Measurements from ENCODE around the gene ALPK1.
"Not testable (repeated sequence)": the region's sequence is repeated elsewhere in the genome, so short reads cannot be mapped to it uniquely, and the experiment has no call there.

The ALPK1 gene

DNA sequence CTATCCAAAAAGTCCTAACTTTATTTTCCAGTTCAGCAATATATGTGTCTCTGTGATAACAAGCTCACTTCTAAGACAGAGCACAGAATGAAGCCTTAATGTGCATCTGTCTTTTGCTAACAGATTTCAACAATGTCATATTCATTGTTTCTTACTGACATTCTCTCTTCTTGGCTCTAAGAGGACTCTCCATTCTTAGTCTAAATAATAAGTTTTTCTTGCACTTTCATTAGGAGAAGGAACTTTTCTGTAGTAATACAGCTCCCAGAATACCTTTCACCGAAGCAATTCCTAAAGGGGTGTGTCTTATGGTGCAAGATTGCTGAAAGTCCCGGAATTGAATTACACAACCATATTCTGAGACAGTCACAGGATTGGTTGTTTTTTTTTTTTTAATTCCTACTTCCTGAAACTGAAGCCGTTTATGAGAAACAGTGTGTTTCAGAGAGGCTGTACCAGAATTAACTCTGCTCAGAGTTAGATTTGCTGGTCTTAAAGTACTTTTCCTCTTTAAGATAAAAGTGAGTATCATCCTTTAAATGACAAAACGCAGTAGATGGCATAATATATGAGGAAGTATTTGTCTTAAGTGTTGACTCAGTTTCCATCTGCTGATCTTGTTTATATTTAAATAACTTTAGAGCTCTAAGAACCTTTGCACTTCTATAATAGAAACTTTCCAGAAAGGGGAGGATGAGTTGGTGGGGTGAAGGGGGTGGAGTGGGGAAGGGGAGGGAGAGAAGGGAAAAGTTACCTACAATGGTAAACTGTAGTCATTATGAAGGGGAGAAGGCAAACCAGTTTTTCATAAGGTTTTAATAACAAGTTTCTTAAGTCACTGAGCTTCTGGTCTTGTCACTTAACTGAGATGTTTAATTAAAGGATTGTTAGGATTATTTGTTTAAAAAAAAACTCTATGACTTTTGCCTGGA lies at the start of gene ALPK1:
Gene ALPK1 (plus strand): TSS at position 421 of the 932 bp plus-strand sequence.
- no peak for DNase-seq

DNA sequence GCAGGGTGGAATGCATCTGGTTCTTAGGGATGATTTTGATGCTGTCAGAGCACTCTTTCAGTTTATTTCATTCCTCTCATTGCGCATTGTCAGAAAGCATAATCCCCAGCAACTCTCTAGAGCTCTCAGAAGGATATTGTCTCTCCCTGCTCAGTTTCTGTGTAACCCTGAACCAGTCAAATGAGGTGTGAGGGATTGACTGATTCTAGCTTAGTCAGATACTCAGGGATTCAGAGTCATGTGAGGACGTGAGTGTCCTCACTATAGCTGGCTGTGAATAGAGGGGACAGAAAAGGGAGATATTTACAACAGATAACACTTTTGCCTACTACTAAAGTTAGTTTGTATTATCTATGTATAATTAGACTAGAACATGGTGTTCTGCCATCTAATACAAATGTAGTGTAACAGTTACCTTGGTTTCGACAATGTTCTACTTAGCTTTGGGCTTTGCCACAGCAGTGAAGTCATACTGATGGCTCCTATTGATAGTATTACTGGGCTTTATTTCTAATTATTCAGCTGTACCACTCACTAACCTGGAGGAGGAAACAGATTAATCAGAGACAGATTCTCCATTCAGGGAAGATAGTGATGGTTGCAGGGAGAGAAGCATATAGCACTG lies 46.0 kb upstream of the ALPK1 start:
- DNase-seq: no peak

DNA sequence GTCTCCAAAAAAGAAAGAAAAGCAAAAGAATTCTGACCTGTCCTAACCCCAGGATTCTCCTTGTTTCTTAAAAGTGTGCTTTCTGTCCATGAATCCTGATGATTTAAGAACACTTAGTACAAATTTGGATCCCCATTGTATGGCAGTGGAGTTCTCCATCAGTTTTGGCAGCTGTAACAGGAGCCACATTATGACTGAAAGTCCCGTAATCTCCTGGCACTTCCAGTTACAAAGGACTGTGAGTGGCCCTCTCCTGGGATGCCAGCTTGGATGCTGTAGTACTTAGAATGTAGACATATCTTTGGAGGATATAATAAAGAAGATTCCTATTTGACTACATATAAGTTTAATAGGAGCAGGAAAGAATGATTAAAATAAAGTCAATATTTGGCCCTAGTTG lies 44.9 kb upstream of the ALPK1 start:
- DNase-seq: no peak

DNA sequence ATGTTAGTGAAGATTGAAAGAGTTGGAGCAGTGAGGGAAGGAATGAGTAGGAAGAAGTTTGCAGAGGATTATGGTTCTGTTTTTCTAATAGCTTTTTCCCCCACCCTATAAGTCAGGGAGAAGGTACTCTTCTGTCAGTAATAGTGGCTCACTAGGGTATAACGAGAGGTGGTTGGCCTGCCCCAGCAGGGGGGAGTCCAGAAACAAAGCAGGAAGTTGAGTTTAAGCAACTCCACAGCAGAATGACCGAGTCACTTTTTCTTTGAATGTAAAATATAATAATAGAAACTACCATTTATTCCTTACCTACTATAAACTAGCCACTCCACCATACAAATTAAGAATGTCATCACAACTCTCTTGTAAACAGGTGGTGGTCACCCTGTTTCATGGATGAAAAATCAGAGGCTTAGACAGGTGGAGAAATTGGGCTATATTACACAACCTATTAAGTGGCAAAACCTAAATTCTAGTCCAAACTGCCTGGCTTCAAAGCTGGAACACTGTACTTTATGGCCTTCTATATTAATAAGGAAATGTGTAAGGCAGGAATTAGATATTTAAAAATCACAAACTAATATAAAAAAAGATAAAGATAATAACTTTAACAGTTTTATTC lies 43.7 kb upstream of the ALPK1 start:
- DNase-seq: no peak

DNA sequence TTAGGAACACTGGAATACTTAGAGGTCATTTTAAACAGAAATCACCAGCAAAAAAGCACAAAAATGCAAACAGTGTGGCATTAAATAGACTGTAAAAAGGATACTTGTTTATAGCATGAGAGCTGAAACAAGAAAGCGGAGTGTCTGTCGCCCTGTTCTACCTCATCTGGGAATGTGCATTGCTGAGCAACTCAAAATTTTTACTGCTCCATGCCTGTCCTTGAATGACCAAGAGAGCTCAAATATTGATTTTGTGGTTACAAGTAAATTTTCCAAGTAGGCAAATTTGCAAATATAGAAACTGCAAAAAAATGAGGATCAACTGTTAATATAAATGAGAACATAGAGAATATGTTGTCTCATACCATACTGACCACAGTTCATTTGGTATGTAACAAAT lies 40.1 kb upstream of the ALPK1 start:
- DNase-seq: no peak

DNA sequence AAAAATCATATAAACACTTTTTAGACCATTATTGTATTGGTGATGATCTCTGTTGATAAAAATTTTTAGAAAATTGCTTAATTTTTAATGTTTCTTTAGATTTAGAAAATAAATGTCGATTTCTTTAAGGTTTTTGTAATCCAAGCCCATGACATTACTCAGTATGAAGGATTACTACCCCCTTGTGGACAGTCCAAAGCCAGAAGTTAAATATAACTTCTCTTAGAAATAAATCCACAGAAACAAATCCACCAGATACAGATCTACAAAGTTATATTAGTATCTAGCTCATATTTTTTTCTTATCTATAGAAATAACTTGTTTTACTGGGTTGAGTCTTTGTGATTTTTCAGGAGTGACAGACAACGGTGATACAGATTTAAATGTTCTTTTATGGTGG lies 30.3 kb upstream of the ALPK1 start:
- DNase-seq: no peak

DNA sequence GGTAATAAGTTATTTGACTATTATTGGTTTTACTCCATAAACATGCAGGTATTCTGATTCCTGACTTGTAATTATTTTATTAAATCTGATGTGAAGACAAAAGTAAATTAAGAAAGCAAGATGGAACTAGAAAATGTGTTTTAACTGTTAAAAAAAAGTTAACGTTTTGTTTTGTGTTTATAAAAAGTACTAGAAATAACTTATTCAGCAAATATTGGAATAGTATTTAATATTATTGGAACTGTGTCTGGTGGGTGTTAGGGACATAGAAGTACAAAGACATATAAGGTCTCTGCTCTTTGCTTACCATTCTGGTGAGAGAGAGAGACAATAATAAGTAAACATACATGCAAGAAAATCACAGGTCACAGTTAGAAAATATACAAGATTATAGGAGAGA lies 27.1 kb upstream of the ALPK1 start:
- DNase-seq: no peak

DNA sequence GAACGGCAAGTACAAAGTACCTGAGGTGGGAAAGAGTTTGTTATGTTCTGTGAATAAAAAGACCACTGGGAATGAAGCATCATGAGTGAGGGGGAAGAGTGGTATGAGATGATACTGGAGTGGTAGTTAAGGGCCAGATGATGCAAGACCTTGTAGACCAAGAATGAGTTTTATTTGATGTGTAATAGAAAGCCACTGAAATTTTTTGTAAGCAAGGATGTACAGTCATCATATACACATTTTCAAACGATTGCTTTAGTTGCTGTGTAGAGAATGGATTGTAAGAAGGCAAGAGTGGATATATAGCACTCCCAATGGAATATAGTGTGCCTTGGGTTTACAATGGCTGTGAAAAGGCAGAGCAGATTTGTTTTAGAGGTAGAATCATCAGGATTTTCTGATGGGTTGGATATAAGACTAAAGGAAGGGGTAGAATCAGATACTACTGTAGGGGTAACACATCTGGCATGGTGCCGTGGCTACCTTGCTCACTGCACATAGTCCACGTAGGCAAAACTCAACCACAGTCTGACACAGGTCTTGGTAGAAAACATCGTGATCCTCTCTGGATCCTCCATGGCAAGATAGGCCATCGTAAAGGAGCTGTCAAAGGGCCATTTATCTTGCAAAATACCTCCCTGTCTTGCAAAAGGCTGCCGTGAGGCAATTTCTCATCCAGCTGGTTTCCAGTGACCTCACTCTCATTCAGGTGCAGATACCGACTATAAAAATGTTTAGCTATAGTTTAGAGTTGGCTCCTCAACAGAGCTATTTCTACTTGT lies 26.3 kb upstream of the ALPK1 start:
- DNase-seq: no peak

DNA sequence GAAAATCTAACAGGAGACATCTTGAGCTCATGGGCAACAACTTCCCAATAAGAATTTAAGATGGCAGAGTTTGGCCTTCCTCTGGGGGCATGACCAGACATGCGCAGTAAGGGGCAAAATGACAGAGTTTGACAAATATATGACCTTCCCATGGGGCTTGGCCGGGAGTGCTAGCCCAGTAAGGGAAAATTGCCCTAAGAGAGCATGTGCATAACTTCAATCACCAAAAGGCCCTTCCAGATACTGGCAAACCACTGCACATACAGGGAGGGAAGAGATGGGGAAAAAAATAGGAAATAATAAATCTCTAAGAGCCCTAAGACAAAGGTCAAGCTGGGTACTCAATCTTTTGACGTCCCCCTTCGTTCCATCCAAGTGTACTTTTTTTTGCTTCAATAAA lies 24.9 kb upstream of the ALPK1 start:
- DNase-seq: no peak

DNA sequence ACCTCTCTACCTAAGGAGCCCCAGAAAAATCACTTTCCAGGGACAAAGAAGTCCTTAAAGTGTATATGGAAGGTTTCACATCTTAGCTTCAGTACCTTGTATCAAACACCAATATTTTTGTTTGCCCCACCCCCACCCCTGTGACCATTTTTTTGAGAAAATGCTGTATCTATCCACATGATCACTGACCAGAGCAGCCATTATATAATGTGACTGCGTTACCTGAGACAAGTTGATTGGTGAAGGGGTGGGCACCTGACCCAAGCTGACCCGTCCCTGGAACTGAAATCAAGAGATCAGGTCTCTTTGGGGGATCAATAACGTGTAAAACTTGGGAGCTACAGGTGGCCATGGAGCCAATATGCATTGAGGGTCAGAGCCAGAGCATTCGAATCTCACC lies 22.2 kb upstream of the ALPK1 start:
- no peak for DNase-seq

DNA sequence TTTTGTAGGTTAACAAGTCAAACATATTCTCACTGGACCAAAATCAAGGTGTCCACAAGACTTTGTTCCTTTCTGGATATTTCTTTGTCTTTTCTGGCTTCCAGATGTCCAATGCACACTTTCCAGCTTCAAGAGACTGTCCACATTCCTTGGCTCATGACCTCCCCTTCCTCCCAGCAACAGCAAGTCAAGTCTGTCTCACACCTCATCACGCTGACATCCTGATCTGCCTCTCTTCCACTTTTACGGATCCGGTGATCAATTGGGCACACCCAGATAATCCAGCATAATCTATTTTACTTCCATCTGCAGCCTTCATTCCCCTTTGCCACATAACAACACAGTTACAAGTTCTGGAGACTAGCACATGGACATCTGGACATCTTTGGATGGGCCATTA lies 21.1 kb upstream of the ALPK1 start:
- no peak for DNase-seq

DNA sequence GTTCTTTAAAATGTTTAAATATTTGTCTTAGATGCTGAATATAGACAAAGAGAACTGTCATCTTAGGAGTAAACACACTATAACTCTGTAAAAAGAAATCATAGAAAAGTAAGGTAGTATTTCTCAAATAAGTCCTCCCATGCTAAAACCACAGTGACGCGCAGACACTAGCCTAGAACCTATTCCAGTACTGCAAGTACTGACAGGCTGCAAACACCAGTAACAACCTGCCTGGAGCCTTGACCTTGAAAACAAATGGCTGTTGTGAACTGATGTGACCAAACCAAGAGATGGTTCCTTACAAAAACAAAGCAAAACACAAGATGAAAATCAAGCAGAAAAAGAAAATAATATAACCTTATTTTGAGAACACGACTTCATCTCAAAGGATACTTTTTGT lies 19.9 kb upstream of the ALPK1 start:
- DNase-seq: no peak

DNA sequence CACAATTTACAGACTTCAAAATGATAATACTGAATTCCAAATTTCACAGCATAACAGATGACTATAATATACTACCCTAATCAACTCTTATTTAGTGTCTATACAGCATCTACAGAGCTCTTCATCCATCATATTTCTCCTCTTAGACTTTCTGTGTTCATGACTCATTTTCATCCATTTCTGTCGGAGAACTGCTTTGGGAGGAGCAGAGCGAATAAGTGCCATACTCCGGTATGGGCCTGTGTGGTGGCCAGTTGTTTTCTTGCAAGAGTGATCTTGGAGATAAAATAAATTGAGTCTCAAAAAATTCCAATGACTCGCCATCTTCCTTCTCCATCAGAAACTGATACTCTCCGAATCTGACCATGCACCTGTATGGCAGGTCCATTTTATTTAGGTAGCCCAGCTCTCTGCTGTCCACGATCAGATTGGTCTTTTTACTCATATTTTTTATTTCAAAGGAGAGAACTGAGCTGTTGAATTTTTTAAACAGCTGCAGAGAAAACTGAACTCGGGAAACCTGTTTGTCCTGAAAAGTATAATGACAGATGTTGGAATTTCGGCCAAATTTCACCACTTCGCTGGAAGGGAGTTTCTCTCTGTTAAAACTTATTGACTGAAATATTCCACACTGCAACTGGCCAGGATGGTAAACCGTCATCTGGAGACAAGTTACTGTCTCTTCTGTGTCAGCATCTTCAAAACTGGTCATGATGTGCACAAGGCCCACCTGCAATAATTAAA lies 19.3 kb upstream of the ALPK1 start:
- no peak for DNase-seq

DNA sequence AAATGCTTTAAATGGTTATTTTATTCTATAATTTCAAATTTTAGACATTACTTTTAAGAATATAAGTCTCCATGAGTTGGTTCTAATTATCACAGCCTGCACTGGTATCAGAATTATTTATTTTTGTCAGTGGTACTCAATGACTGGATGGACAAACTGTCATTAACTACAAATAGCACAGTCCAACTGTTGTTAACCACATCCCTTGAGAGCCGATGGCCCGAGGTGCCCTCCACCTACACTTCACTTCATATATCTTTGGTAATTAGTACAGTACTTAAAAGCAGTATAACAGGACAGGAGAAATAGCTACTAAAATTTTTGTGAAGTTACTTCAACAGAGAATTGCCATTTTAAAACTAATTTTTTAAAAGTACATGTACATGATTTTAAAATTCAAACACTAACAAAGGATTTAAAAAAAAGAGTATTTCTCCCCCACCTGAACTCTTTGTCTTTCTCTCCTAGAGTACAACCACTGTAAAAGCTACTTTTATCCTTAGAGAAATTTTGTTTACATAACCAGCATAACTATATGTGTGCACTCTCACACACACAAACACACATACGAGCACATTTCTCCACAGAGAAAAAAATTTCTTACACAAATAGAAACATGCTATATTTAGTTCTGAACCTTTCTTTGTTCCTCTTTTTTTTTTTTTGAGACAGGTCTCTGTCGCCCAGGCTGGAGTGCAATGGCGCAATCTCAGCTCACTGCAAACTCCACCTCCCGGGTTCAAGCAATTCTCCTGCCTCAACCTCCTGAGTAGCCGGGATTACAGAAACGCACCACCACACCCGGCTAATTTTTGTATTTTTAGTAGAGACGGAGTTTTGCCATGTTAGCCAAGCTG lies 17.9 kb upstream of the ALPK1 start:
- DNase-seq: no peak

DNA sequence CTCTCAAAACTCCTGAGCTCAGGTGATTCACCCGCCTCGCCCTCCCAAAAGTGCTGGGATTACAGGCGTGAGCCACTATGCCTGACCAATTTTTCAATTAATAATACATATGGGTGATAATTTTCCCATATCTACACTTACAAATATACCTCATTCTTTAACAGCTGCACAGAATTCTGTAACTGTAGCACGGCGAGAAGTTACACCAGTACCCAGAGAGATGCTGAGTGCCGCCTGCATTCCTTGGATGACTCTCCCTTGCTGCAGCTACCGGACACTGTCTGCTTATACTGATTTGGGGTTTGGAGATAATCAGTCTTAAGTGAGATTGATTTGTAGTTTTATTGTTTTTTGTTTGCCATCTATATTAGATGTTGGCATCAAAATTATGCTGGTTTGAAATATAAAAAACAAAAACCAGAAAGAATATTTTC lies 17.3 kb upstream of the ALPK1 start:
- no peak for DNase-seq

DNA sequence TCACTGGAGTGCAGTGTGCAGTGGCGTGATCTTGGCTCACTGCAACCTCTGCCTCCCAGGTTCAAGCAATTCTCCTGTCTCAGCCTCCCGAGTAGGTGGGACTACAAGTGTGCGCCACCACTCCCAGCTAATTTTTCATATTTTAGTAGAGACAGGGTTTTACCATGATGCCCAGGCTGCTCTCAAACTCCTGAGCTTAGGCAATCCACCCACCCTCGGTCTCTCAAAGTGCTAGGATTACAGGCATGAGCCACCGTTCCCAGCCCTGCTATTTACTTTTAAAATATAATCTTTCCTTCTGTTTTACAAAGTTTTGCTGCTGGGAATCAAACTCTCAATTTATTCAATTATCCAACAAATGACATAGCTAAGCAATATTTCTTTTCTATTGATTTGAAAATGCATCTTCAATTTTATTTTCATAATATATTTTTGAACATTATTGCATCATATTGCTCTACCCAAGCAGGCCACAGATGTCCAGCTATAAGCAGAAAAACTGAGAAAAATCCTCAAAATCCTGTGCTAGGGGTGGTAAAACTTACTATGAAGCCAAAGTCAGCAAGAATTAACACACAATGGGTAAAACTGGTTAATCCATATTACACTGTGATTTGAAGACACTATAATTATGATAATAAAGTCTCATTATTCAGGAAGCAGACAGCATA lies 16.6 kb upstream of the ALPK1 start:
- DNase-seq: no peak

DNA sequence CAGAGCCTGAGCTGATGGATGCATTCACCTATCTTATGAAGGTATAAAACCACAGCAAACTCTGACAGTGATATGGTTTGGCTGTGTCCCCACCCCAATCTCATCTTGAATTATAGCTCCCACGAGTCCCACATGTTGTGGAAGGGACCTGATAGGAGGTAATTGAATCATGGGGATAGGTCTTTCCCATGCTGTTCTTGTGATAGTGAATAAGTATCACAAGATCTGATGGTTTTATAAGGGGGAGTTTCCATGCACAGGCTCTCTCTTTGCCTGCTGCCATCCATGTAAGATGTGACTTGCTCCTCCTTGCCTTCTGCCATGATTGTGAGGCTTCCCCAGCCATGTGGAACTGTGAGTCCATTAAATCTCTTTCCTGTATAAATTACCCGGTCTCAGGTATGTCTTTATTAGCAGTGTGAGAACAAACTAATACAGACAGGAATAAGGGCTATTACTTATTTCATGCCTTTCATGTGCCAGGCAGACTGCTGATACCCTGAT lies 15.2 kb upstream of the ALPK1 start:
- not testable (repeated sequence) for DNase-seq

DNA sequence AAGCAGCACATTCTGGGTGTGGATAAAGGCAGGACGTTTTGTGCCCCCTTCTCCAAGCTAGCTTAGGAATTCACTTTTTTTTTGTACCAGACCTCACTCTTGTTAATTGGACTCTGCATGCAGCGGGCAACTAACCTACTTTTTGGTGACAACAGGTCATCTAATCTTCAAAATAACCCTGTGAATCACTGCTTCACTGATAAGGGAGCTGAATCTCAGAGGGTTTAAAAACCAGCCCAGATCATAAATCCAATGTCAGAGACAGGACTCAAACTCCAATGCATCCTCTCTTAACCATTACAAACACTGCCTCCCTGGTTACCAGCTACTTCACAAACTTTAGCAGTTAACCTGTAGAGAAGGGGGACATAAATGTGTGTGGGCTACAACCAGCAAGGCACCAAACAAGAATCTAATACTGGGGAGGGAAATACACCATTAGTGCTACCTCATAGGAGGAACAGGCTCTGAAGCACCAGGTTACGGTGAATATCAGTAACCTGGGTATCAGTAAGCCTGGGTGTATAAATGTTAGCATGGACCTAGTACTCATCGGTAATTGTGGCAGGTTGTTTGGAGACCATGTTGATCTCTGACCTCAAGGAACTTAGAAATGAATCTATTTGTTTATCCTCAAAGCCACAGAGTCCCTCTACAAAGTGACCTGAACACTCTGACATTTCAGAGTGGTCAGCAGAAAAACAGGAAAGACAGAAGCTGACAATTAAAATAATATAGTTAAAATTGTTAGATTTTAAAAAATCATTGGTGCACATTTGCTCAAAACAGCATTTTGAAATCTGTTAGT lies 14.1 kb upstream of the ALPK1 start:
- no peak for DNase-seq

DNA sequence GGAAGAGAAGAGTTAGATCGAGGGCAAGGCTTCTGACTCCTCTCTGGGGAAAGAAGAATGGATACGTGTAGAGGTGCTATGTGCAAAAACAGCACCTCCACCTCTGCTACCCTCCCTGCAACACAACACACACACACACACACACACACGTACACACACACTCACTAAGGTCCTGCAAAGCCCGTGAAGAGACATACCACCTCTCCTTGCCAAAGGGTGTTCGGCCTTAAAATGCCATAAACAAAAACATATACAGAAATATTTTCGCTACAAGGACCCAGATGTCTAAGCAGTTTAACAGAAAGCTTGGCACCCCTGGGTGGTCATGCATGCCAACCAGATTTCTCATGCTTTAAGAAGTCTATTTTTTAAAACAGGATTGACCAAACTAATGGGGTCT lies 13.0 kb upstream of the ALPK1 start:
- no peak for DNase-seq

Data from NCI-H187 treated with DMSO at 0.1 percent for 48 hours (cell line).